ENCODE results near the gene ABRACL. TPM values are rescaled to one million over a fixed set of nuclear protein-coding genes. Genes with fewer than 3 reads are reported as not detected.

ABRACL gene
- total RNA-seq, 1 experiment from 2014 or later, result 123 TPM

DNA sequence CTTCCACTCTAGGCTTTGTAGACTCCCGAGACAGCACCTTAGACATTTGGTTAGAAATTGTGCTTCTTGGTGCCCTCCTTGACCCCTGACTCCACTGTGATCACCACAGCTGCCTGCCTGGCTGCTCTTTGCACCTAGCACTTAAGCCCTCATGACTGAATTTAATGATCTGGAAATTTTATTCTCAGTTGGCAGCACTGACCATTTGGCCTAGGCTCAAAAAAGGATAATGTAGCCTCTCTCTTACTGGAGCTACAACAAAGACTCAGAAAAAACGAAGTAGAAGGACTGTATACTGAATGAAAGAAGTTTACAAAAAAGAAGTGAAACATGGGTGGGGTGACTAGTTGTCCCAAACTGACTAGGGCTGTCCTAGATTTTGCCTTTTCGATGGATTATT, 11.3 kb upstream of the ABRACL start:
- Mint-ChIP-seq H3K36me3 (ENCODE audit: insufficient read depth in 1 of 3, low read depth in 3 of 3) (no peaks in the 10 kb centered on the region), H3K27ac (peak overlapping the region in 2 of 3 experiments; percentile 67 to 86; a peak in 2 of 7 replicates), H3K27me3 (ENCODE audit: low read depth) (no peaks in the 10 kb centered on the region), H3K9me3 (no peaks in the 10 kb centered on the region), H3K4me3 (no peak overlapping the region), H3K4me1 (peaks cover 24 to 35% of the 10 kb centered on the region in 2 experiments)
- H3T11ph ChIP-seq (ENCODE audit: low read length), result no peak overlapping the region
- no peaks in the 10 kb centered on the region for H3K23me2 ChIP-seq (ENCODE audit: insufficient read length, low read depth, low read length, poor library complexity, severe bottlenecking)
- H3K23ac ChIP-seq (ENCODE audit: insufficient read length, low read depth, low read length), result no peak overlapping the region
- no peak overlapping the region for H2AFZ ChIP-seq (ENCODE audit: low read length)
- no peak overlapping the region for H4K91ac ChIP-seq (ENCODE audit: insufficient read length, low read depth, low read length)
- peaks cover 2% of the 10 kb centered on the region; the same call in 1 of the 2 replicates for H3K4me1 ChIP-seq (ENCODE audit: insufficient read depth, low read length)
- H3K14ac ChIP-seq (ENCODE audit: insufficient read depth, low read length), result no peak overlapping the region
- no peak overlapping the region for H3K4ac ChIP-seq (ENCODE audit: low read depth, low read length)
- H2BK12ac ChIP-seq (ENCODE audit: insufficient read length, low read depth, low read length), result no peak overlapping the region
- no peak overlapping the region for H3K56ac ChIP-seq (ENCODE audit: insufficient read length, low read depth, low read length)
- H3K27me3 ChIP-seq (ENCODE audit: insufficient read depth, low read length), result no peaks in the 10 kb centered on the region
- DNase-seq, result no peak
- 0 out of 2 replicates have a peak, but pooled peaks cover 2% of the 10 kb centered on the region for H3K79me2 ChIP-seq (ENCODE audit: insufficient read depth, low read length)
- no peak overlapping the region for H2BK15ac ChIP-seq (ENCODE audit: low read depth, low read length)
- H3K4me2 ChIP-seq (ENCODE audit: insufficient read depth, insufficient read length, low read length), result no peak overlapping the region
- H2BK120ac ChIP-seq (ENCODE audit: low read depth, low read length, poor library complexity, severe bottlenecking), result no peak overlapping the region
- no peak overlapping the region for H4K5ac ChIP-seq (ENCODE audit: insufficient read length, low read depth, low read length)
- no CpG with 5 or more reads among the region's 3 CpGs for WGBS (ENCODE audit: extremely low coverage, insufficient read length, low lambda C conversion rate)
- TF ChIP-seq, protein P1, sequence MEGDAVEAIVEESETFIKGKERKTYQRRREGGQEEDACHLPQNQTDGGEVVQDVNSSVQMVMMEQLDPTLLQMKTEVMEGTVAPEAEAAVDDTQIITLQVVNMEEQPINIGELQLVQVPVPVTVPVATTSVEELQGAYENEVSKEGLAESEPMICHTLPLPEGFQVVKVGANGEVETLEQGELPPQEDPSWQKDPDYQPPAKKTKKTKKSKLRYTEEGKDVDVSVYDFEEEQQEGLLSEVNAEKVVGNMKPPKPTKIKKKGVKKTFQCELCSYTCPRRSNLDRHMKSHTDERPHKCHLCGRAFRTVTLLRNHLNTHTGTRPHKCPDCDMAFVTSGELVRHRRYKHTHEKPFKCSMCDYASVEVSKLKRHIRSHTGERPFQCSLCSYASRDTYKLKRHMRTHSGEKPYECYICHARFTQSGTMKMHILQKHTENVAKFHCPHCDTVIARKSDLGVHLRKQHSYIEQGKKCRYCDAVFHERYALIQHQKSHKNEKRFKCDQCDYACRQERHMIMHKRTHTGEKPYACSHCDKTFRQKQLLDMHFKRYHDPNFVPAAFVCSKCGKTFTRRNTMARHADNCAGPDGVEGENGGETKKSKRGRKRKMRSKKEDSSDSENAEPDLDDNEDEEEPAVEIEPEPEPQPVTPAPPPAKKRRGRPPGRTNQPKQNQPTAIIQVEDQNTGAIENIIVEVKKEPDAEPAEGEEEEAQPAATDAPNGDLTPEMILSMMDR (conservative IDR thresholded peaks at IDR 0.05), result no peak
- H2BK20ac ChIP-seq (ENCODE audit: low read depth, low read length, poor library complexity, severe bottlenecking), result no peak overlapping the region
- H4K8ac ChIP-seq (replicated peaks; ENCODE audit: insufficient read length, low read depth, low read length), result no peak overlapping the region
- H3K27ac ChIP-seq (ENCODE audit: insufficient read length, low read depth, low read length), result no peak overlapping the region
- H3K9me3 ChIP-seq (ENCODE audit: control insufficient read depth, low read depth, low read length), result no peaks in the 10 kb centered on the region
- no peak overlapping the region for H2BK5ac ChIP-seq (ENCODE audit: insufficient read length, low read length)
- H3K79me1 ChIP-seq (ENCODE audit: insufficient read depth, low read depth, low read length, poor library complexity, severe bottlenecking), result no peaks in the 10 kb centered on the region
- no peak overlapping the region for H2AK5ac ChIP-seq (ENCODE audit: insufficient read length, low read length)
- no peak overlapping the region for H3K9ac ChIP-seq (ENCODE audit: extremely low read depth, insufficient read length, low read length)
- H3K18ac ChIP-seq (ENCODE audit: insufficient read length, low read depth, low read length), result no peak overlapping the region
- no peaks in the 10 kb centered on the region for H4K20me1 ChIP-seq (ENCODE audit: control insufficient read depth, insufficient read depth, insufficient read length)
